HL-60 (cell line): Measurements from ENCODE around the gene DLX6.

Source experiments
- DNase-seq, 2 experiments: peaks; one replicate each; pipeline ENCODE4 v3.0.0-alpha.2; 2010 to 2020; ENCODE audit warnings: low read depth in 1 of 2, low spot score in 1 of 2
- H3K27ac ChIP-seq: fragments of 250-450 bp; sonication (Bioruptor Pico); replicated peaks from 2 replicates; pipeline ENCODE4 v1.5.1; 2020; ENCODE audit warnings: mild to moderate bottlenecking, moderate library complexity
- H3K27me3 ChIP-seq: fragments of 250-450 bp; sonication (Bioruptor Pico); 2 replicates; pipeline ENCODE4 v1.5.1; 2021; ENCODE audit warnings: mild to moderate bottlenecking, moderate library complexity; ENCODE audit not compliant: insufficient read depth, poor library complexity, severe bottlenecking
- H3K4me3 ChIP-seq: replicated peaks from 2 replicates; pipeline ENCODE4 v1.5.1; 2011; ENCODE audit warnings: mild to moderate bottlenecking, control low read depth, low read length; ENCODE audit not compliant: insufficient read depth
- GABPA ChIP-seq: IDR thresholded peaks from 2 replicates; pipeline ENCODE4 v1.6.1; 2012; ENCODE audit warnings: low read depth
- POLR2AphosphoS5 ChIP-seq: IDR thresholded peaks from 2 replicates; pipeline ENCODE4 v1.6.1; 2012; ENCODE audit warnings: low read depth
- SPI1 ChIP-seq: IDR thresholded peaks from 2 replicates; pipeline ENCODE4 v1.6.1; 2012; ENCODE audit warnings: low read depth, mild to moderate bottlenecking, borderline replicate concordance
- TF ChIP-seq, protein P1 (sequence below): IDR thresholded peaks from one replicate; pipeline ENCODE4 v1.5.1; 2011; ENCODE audit warnings: low read length, control low read depth, inconsistent platforms; ENCODE audit not compliant: insufficient read depth
- TF ChIP-seq, protein P2 (sequence below): IDR thresholded peaks from 2 replicates; pipeline ENCODE4 v1.6.1; 2012; ENCODE audit warnings: low read depth; ENCODE audit not compliant: insufficient replicate concordance

The DLX6 gene

DNA sequence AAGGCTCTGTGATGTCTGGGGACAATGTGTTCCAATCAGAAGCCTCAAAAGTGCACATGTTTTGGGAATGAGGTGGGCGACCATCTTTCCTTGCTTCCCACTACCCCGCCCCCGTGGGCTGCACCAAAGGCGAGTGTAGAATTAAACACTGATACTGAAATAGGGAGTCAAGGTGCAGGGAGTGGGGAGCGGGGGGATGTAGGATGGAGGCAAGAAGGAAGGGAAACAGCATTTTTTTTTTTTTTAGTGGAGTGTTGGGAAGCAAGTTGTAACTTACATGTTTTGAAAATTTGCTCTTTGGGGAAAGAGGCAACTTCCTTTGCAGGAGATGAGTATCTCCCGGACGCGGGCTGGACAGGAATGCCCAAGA is 19.8 kb downstream of the DLX6 start:
- Histone ChIP-seq H3K27me3 (peaks cover 63% of the 10 kb centered on the region), H3K27ac (no peak overlapping the region), H3K4me3 (no peak overlapping the region)
- TF ChIP-seq POLR2AphosphoS5 (no peak), SPI1 (no peak), GABPA (no peak)
- TF ChIP-seq, protein P1, sequence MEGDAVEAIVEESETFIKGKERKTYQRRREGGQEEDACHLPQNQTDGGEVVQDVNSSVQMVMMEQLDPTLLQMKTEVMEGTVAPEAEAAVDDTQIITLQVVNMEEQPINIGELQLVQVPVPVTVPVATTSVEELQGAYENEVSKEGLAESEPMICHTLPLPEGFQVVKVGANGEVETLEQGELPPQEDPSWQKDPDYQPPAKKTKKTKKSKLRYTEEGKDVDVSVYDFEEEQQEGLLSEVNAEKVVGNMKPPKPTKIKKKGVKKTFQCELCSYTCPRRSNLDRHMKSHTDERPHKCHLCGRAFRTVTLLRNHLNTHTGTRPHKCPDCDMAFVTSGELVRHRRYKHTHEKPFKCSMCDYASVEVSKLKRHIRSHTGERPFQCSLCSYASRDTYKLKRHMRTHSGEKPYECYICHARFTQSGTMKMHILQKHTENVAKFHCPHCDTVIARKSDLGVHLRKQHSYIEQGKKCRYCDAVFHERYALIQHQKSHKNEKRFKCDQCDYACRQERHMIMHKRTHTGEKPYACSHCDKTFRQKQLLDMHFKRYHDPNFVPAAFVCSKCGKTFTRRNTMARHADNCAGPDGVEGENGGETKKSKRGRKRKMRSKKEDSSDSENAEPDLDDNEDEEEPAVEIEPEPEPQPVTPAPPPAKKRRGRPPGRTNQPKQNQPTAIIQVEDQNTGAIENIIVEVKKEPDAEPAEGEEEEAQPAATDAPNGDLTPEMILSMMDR, result no peak
- TF ChIP-seq, protein P2, sequence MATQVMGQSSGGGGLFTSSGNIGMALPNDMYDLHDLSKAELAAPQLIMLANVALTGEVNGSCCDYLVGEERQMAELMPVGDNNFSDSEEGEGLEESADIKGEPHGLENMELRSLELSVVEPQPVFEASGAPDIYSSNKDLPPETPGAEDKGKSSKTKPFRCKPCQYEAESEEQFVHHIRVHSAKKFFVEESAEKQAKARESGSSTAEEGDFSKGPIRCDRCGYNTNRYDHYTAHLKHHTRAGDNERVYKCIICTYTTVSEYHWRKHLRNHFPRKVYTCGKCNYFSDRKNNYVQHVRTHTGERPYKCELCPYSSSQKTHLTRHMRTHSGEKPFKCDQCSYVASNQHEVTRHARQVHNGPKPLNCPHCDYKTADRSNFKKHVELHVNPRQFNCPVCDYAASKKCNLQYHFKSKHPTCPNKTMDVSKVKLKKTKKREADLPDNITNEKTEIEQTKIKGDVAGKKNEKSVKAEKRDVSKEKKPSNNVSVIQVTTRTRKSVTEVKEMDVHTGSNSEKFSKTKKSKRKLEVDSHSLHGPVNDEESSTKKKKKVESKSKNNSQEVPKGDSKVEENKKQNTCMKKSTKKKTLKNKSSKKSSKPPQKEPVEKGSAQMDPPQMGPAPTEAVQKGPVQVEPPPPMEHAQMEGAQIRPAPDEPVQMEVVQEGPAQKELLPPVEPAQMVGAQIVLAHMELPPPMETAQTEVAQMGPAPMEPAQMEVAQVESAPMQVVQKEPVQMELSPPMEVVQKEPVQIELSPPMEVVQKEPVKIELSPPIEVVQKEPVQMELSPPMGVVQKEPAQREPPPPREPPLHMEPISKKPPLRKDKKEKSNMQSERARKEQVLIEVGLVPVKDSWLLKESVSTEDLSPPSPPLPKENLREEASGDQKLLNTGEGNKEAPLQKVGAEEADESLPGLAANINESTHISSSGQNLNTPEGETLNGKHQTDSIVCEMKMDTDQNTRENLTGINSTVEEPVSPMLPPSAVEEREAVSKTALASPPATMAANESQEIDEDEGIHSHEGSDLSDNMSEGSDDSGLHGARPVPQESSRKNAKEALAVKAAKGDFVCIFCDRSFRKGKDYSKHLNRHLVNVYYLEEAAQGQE, result no peak
- DNase-seq, result no peak

DNA sequence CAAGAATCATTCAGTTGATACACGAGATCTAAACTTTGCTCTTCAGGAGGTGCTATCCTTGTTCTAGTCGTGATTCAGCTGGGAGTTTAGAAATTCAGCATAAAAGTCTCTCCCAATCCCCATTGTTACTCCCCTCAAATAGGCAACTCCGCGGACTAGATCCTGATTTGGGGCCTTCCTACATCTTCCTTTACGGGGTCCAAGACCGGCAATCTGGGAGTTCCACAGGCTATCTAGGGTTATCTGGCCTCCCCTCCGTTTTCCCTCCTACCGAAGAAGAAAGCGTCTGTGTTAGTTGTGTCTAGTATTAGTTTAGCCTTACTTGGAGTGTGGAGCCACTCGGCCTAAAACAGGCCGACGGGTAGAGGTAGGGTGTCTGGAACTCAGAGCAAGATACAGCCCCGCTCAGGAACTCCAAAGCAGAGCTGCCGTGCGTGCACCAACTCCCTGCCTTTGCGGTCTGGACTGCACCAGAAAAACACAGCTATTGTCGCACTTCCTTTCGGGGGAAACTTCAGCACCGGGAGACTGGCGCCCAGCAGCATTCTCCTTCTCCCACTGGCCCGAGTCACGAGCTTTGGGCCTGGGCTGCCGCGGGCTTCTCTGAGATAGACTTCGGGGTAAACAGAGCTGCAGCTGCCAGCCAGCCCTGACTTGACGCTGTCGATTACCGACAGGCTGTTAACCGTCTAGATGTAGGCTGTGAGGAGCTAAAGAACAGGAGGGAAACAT is 20.8 kb downstream of the DLX6 start:
- no peak overlapping the region for H3K4me3 ChIP-seq
- peaks cover 57% of the 10 kb centered on the region for H3K27me3 ChIP-seq
- no peak for DNase-seq

DNA sequence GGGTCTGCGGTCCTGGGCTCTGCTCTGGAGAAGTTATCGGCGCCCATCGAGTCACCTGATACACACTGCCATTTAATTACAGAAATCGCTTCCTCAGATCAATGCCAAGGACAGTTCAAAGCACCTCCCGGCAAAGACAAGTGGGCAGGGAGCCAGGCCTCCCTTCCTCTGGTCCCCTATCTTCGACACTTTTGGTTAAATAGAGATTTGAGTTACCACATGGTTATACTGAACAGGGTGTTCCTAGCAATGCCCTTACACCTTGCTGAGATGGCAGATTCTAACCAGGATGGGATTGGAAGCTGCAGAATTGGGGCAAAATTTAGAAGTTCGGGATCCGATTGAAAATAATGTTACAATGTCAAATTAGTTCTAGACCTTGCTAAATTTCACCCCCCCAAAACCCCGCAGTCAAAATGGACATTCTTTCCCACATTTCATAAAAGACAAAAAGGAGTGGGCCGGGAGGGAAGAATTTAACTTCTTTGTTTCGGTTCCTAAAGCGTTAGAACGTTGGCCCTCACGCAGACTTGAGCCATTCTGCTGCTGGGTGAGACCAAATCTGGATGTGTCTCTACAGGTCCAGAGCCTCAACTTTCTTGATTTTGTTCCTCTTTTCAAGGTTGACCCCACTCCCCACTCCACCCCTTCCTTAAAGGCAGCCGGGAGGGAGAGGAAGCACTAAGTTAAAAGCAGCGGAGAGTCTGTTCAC is 21.5 kb downstream of the DLX6 start:
- Histone ChIP-seq H3K27ac (no peak overlapping the region), H3K27me3 (peaks cover 50% of the 10 kb centered on the region), H3K4me3 (no peak overlapping the region)
- TF ChIP-seq, protein P1, result no peak
- no peak for TF ChIP-seq POLR2AphosphoS5
- no peak for TF ChIP-seq GABPA
- no peak for TF ChIP-seq SPI1
- TF ChIP-seq, protein P2, result no peak
- peak in 1 of 2 experiments; percentile 34 for DNase-seq

More for the DNA sequence above, 20.8 kb downstream of the DLX6 start:
- TF ChIP-seq POLR2AphosphoS5 (no peak), SPI1 (no peak), GABPA (no peak)
- TF ChIP-seq, protein P1, result no peak
- TF ChIP-seq, protein P2, result no peak
- no peak overlapping the region for H3K27ac ChIP-seq
